Pancreas (tissue), 10 donors: Measurements from ENCODE around the gene TRIM5. TPM values are rescaled to one million over a fixed set of nuclear protein-coding genes. Genes with fewer than 3 reads are reported as not detected.
"Not testable (repeated sequence)": the region's sequence is repeated elsewhere in the genome, so short reads cannot be mapped to it uniquely, and the experiment has no call there.

Source experiments
- ATAC-seq, 4 donors: fragments of 200-7000 bp; cut with Tn5 transposase; one replicate each; pipeline versions ENCODE4 v1.8.0 to v1.9.1; 2020; ENCODE audit warnings: mild to moderate bottlenecking in 4 of 4, moderate library complexity in 4 of 4
- DNase-seq, 6 donors: peaks; one replicate each; pipeline ENCODE4 v3.0.0-alpha.2; 2020
- FAIRE-seq: peaks from 2 replicates; lab custom pipeline; 2012; peaks lifted over from hg19 to GRCh38; lab: Jason Lieb, UNC
- H3K27ac ChIP-seq, 4 donors: fragments of 200-600 bp; sonication (generic); 1 replicate in 3 of 4; 2 replicates in 1 of 4; pipeline versions ENCODE4 v1.5.0 to v1.8.0; 2020
- H3K27me3 ChIP-seq, 4 donors: fragments of 200-600 bp; one replicate each; pipeline ENCODE4 v1.8.0; 2021
- H3K36me3 ChIP-seq, 3 donors: fragments of 200-600 bp; sonication (generic) in 1 of 3; one replicate each; pipeline versions ENCODE4 v1.5.0 to v1.8.0; 2020 to 2021
- H3K4me1 ChIP-seq, 3 donors: fragments of 200-600 bp; one replicate each; pipeline ENCODE4 v1.8.0; 2021
- H3K4me3 ChIP-seq, 4 donors: fragments of 200-600 bp; sonication (generic) in 2 of 4; one replicate each; pipeline versions ENCODE4 v1.5.0 to v1.8.0; 2020 to 2021
- H3K9me3 ChIP-seq, 4 donors: fragments of 200-600 bp; one replicate each; pipeline ENCODE4 v1.8.0; 2021
- WGBS, 2 donors: extraction: QIAGEN DNeasy Blood & Tissue Kit; methylation state at CpG; one replicate each; pipeline ENCODE4 v1.1.7; 2013; 5-methylcytosine and 5-hydroxymethylcytosine counted together
- intact Hi-C, 3 donors: fragments of 100-400 bp; cut with DNase I; formaldehyde crosslinking; loops; one replicate each; pipeline versions ENCODE4 v1.11.1 to v1.14.2; 2022
- polyA plus RNA-seq, 2 donors: library from polyadenylated mRNA; stranded (reverse); fragments of 200-250 nt; gene quantifications; one replicate each; pipeline ENCODE4 v1.2.3, GENCODE V29; 2013
- total RNA-seq, 6 donors: library from RNA; stranded (reverse); fragmentation: NEBNext Ultra II Directional in 4 of 6; extraction: Animal tissue kit (Norgen Biotek cat#: 25700) in 4 of 6; gene quantifications; one replicate each; pipeline versions ENCODE4 v1.2.1 to v1.2.4, GENCODE V29; 2021 to 2023
- TF ChIP-seq, protein P1 (sequence below), 4 donors: fragments of 200-600 bp; sonication (generic) in 3 of 4; IDR thresholded peaks; one replicate each; pipeline versions ENCODE4 v1.5.0 to v1.8.0; 2021; ENCODE audit warnings: antibody characterized with exemption in 4 of 4
- donor health status: healthy with polysubstance abuse.
- donor health status: DM: no; HTN: no; CAD: no; lungs with moderate emphysema.
- donor health status: DM: no; HTN: no; CAD: no.
- donor health status: control.
- donor health status: control.
- donor health status: Bipolar disorder and iron deficiency.
- donor health status: DM: yes; HTN: yes; CAD: no.
- donor health status: DM: no; HTN: no; CAD: no.
- donor health status: DM: no; HTN: no; CAD: no.
- donor health status: DM: yes; HTN: yes; CAD: no.

TRIM5 gene
- total and polyA plus RNA-seq, 8 donors = 6.4 to 23.8 (median 16.6) TPM

DNA sequence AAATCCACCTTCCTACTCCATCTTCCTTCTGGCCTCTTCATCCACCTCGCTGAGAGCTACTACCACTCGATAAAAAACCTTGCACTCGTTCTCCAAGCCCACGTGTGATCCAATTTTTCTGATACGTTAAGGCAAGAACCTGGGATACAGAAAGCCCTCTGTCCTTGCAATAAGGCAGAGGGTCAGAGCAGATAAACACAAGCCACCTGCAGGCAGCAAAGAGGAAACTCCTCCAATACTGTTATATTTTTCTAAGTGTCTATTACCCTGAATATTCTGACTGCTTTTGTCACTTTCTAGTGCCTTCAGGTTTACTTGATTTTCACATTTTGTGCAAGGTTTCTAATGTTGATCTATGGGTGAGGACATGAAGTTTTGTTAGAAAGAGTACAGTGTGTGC lies 26.6 kb downstream of the TRIM5 start:
- no peak for FAIRE-seq
- no peak for ATAC-seq
- Histone ChIP-seq H3K27me3 (no peaks in the 10 kb centered on the region), H3K4me1 (no peaks in the 10 kb centered on the region), H3K36me3 (peaks cover 0 to 8% (median 0%) of the 10 kb centered on the region in 3 donors), H3K4me3 (no peak overlapping the region), H3K27ac (no peak overlapping the region), H3K9me3 (no peaks in the 10 kb centered on the region)
- no peak for DNase-seq
- TF ChIP-seq, protein P1, sequence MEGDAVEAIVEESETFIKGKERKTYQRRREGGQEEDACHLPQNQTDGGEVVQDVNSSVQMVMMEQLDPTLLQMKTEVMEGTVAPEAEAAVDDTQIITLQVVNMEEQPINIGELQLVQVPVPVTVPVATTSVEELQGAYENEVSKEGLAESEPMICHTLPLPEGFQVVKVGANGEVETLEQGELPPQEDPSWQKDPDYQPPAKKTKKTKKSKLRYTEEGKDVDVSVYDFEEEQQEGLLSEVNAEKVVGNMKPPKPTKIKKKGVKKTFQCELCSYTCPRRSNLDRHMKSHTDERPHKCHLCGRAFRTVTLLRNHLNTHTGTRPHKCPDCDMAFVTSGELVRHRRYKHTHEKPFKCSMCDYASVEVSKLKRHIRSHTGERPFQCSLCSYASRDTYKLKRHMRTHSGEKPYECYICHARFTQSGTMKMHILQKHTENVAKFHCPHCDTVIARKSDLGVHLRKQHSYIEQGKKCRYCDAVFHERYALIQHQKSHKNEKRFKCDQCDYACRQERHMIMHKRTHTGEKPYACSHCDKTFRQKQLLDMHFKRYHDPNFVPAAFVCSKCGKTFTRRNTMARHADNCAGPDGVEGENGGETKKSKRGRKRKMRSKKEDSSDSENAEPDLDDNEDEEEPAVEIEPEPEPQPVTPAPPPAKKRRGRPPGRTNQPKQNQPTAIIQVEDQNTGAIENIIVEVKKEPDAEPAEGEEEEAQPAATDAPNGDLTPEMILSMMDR (IDR thresholded peaks at IDR 0.05) = no peak
- intact Hi-C loops = no loop called here
- WGBS, 2 donors = 80 to 86% methylated on average over 5 of the region's 5 CpGs

DNA sequence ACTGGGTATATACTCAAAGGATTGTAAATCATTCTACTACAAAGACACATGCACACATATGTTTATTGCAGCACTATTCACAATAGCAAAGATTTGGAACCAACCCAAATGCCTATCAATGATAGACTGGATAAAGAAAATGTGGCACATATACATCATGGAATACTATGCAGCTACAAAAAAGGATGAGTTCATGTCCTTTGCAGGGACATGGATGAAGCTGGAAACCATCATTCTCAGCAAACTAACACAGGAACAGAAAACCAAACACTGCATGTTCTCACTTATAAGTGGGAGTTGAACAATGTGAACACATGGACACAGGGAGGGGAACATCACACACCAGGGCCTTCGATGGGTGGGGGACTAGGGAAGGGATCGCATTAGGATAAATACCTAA lies 27.9 kb downstream of the TRIM5 start:
- intact Hi-C loops, H3K27me3 ChIP-seq, DNase-seq, H3K27ac ChIP-seq, H3K4me1 ChIP-seq, H3K4me3 ChIP-seq, FAIRE-seq, ATAC-seq, H3K36me3 ChIP-seq, H3K9me3 ChIP-seq: not testable (repeated sequence)
- WGBS, 2 donors = 96% methylated on average over 2 of the region's 2 CpGs

DNA sequence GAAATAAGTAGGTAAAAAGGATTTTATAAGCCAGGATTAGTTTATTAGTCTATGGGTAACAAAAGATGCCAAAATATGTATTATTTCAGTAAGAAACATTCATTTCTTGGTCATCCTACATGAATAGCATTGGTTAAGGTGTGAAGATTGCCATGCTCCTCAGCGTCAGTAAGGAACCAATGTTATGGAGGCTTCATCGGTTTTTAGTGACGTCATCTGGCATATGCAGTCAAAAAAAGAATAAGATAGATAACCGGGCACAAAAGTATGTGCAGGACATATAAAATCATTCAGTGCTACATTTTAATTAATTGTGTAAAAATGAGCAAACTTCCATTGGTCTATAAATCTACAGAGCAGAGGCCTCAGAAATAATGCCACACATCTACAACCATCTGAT lies 29.4 kb downstream of the TRIM5 start:
- 94 to 95% methylated on average over 4 of the region's 4 CpGs for WGBS, 2 donors
- no peak overlapping the region for H3K27ac ChIP-seq
- no peak for FAIRE-seq
- no peaks in the 10 kb centered on the region for H3K27me3 ChIP-seq
- TF ChIP-seq, protein P1 (IDR thresholded peaks at IDR 0.05) = no peak
- intact Hi-C loops = no loop called here
- no peak overlapping the region for H3K4me3 ChIP-seq
- no peak for ATAC-seq
- no peaks in the 10 kb centered on the region for H3K4me1 ChIP-seq
- DNase-seq = no peak
- no peaks in the 10 kb centered on the region for H3K9me3 ChIP-seq
- H3K36me3 ChIP-seq = no peaks in the 10 kb centered on the region

GRCh38 chr11:5646139-5646538 lies 38.7 kb downstream of the TRIM5 start:
- DNase-seq (no peak), FAIRE-seq (no peak)

DNA sequence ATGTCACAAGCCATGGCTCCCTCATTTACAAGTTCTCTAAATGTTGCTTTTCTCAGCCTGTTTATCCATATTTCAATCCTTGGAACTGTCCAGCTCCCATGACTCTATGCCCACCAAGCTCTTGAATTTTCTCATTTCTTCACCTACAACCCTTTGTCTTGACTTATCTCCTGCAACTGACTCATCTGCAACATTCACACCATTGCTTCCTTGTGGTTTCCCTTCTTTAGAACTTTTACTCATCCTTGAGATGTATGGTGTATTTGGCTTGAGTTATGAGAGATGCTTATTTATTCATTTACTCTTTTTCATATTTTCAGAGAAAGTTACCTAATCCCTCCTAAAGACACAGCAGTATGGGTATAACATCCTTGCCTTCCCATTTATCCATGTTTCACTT lies 41.3 kb downstream of the TRIM5 start:
- TF ChIP-seq, protein P1 (IDR thresholded peaks at IDR 0.05) = no peak
- intact Hi-C loops = no loop called here

More at GRCh38 chr11:5646139-5646538, 38.7 kb downstream of the TRIM5 start:
- TF ChIP-seq, protein P1 (IDR thresholded peaks at IDR 0.05) = no peak
- WGBS, 2 donors = 79 to 92% methylated on average over 3 of the region's 3 CpGs
- Histone ChIP-seq H3K27me3 (no peaks in the 10 kb centered on the region), H3K9me3 (no peaks in the 10 kb centered on the region), H3K4me1 (no peaks in the 10 kb centered on the region), H3K4me3 (no peak overlapping the region), H3K36me3 (no peaks in the 10 kb centered on the region), H3K27ac (no peak overlapping the region)
- intact Hi-C loops = no loop called here
- ATAC-seq = no peak

More for the DNA sequence above, 41.3 kb downstream of the TRIM5 start:
- Histone ChIP-seq H3K27me3 (no peaks in the 10 kb centered on the region), H3K36me3 (no peaks in the 10 kb centered on the region), H3K4me3 (no peak overlapping the region), H3K27ac (no peak overlapping the region), H3K9me3 (no peaks in the 10 kb centered on the region), H3K4me1 (no peaks in the 10 kb centered on the region)
- ATAC-seq (no peak), DNase-seq (no peak), FAIRE-seq (no peak)
